Activated T-helper 1 cell treated with Interleukin-2 at 50 U/mL for 16 hours (primary cell): ENCODE data around the gene PLLP.

Source experiments
- DNase-seq: peaks from one replicate; pipeline ENCODE4 v3.0.0-alpha.2; 2020; ENCODE audit warnings: low read depth

PLLP gene

GRCh38 chr16:57225978-57226377 lies 58.5 kb downstream of the PLLP start:
- no peak for DNase-seq

- no peak for DNase-seq
Measured at GRCh38 chr16:57224651-57225335, 59.7 kb downstream of the PLLP start.

GRCh38 chr16:57223057-57223456 lies 61.4 kb downstream of the PLLP start:
- no peak for DNase-seq

GRCh38 chr16:57216968-57217367 lies 67.5 kb downstream of the PLLP start:
- DNase-seq: no peak

GRCh38 chr16:57213462-57213861 lies 71.0 kb downstream of the PLLP start:
- no peak for DNase-seq

GRCh38 chr16:57209780-57210179 lies 74.7 kb downstream of the PLLP start:
- DNase-seq: no peak

- no peak for DNase-seq
Measured at GRCh38 chr16:57208926-57209325, 75.5 kb downstream of the PLLP start.
